Cardiac muscle cell (in vitro differentiated cells and primary cell): ENCODE results near the gene SMAD3. TPM values are rescaled to one million over a fixed set of nuclear protein-coding genes. Genes with fewer than 3 reads are reported as not detected.
"Not testable (repeated sequence)": the region's sequence is repeated elsewhere in the genome, so short reads cannot be mapped to it uniquely, and the experiment has no call there.

ENCODE experiments used
- DNase-seq, 2 donors: peaks; one replicate each; pipeline versions ENCODE4 v3.0.0 to v3.0.0-alpha.2; 2010 to 2017; ENCODE audit warnings: low read depth in 1 of 2, low spot score in 1 of 2
- H3K27ac ChIP-seq: fragments of 200-600 bp; sonication (generic); 2 replicates; pipeline ENCODE4 v1.5.1; 2016
- H3K27me3 ChIP-seq: fragments of 200-600 bp; sonication (generic); 2 replicates; pipeline ENCODE4 v1.6.0; 2016; ENCODE audit warnings: control low read depth
- H3K36me3 ChIP-seq: fragments of 200-600 bp; sonication (generic); 2 replicates; pipeline ENCODE4 v1.5.1; 2016; ENCODE audit warnings: control low read depth
- H3K4me1 ChIP-seq: fragments of 200-600 bp; sonication (generic); 2 replicates; pipeline ENCODE4 v1.8.1; 2017; ENCODE audit warnings: low read depth, mild to moderate bottlenecking, mixed run types
- H3K4me3 ChIP-seq: fragments of 200-600 bp; sonication (generic); 2 replicates; pipeline ENCODE4 v1.5.1; 2016; ENCODE audit warnings: mild to moderate bottlenecking
- H3K9me3 ChIP-seq: fragments of 200-600 bp; sonication (generic); 2 replicates; pipeline ENCODE4 v1.5.1; 2017; ENCODE audit warnings: low read depth, mild to moderate bottlenecking, control low read depth
- polyA plus RNA-seq: library from polyadenylated mRNA; unstranded; fragments of >200 nt; fragmentation: Nextera tagmentation; extraction: Ambion mirVana; gene quantifications from 2 replicates; pipeline ENCODE4 v1.2.1, GENCODE V29; 2016
- total RNA-seq: library from RNA; depleted of rRNA; stranded (reverse); fragments of >200 nt; gene quantifications from 2 replicates; pipeline ENCODE4 v1.2.3, GENCODE V29; 2016
- TF ChIP-seq, protein P1 (sequence below): IDR thresholded peaks from 2 replicates; pipeline ENCODE4 v1.5.1; 2012; ENCODE audit warnings: low read depth, mild to moderate bottlenecking, low read length

The SMAD3 gene
- total and polyA plus RNA-seq, 2 experiments from 2014 or later: 16.3 to 29.2 TPM

DNA sequence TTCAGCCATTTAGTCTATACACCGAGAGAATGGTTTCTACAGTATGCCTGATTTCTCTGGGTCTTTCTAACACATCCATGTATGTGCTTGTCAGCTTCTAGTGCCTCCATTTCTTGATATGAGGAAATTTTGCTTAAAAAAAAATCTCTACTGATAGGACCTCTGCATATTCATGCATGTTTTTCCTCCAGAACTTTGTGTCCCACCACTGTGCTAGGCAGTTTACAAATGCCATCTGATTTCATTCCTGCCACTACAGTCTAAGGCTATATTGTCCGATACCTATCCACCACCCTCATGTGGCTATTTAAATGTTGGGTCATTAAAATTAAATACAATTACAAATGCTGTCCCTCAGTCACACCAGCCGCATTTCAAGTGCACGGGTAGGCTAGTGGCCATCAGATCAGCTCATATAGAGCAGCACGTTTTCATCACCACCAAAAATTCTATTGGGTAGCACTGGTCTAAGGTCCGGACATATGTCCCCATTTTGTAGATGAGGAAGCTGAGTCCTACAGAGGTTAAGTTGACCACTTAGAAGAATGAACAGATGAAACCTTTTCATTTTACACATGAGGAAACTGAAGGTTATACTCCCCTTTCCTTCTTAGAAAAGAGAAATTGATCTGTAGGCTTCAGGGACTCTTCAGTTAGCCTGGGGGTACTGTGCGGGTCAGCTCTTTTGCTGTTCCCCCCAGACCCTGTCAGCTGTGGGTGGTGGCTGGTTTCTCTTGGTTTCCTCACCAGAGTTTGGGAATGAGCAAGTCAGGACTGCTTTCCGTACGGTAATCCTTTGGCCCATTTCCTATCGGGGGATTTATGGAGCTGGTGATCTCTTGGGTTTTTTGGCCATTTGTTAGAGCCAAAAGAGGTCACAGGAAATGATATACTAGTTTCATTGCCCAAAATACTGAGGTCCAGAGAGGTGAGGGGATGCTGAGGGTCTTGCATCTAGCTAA is 56.5 kb downstream of the SMAD3 start:
- H3K27ac ChIP-seq: no peak overlapping the region
- H3K27me3 ChIP-seq: no peaks in the 10 kb centered on the region
- H3K4me1 ChIP-seq: peaks cover 1% of the 10 kb centered on the region
- DNase-seq: no peak
- TF ChIP-seq, protein P1, sequence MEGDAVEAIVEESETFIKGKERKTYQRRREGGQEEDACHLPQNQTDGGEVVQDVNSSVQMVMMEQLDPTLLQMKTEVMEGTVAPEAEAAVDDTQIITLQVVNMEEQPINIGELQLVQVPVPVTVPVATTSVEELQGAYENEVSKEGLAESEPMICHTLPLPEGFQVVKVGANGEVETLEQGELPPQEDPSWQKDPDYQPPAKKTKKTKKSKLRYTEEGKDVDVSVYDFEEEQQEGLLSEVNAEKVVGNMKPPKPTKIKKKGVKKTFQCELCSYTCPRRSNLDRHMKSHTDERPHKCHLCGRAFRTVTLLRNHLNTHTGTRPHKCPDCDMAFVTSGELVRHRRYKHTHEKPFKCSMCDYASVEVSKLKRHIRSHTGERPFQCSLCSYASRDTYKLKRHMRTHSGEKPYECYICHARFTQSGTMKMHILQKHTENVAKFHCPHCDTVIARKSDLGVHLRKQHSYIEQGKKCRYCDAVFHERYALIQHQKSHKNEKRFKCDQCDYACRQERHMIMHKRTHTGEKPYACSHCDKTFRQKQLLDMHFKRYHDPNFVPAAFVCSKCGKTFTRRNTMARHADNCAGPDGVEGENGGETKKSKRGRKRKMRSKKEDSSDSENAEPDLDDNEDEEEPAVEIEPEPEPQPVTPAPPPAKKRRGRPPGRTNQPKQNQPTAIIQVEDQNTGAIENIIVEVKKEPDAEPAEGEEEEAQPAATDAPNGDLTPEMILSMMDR: no peak
- H3K36me3 ChIP-seq: no peaks in the 10 kb centered on the region
- H3K9me3 ChIP-seq: no peaks in the 10 kb centered on the region
- no peak overlapping the region for H3K4me3 ChIP-seq

DNA sequence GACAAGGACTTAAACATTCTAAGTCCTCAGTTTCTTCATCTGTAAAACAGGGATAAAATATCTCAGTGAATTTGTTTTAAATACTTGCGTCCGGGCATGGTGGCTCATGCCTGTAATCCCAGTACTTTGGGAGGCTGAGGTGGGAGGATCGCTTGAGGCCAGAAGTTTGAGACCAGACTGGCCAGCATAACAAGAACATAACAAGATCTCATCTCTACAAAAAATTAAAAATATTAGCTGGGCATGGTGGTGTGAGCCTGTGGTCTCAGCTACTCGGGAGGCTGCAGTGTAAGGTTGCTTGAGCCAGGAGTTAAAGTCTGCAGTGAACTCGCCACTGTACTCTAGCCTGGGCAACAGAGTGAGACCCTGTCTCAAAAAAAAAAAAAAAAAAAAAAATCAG is 57.4 kb downstream of the SMAD3 start:
- not testable (repeated sequence) for H3K27me3 ChIP-seq, DNase-seq, H3K9me3 ChIP-seq, H3K4me1 ChIP-seq, H3K36me3 ChIP-seq, H3K27ac ChIP-seq, H3K4me3 ChIP-seq

DNA sequence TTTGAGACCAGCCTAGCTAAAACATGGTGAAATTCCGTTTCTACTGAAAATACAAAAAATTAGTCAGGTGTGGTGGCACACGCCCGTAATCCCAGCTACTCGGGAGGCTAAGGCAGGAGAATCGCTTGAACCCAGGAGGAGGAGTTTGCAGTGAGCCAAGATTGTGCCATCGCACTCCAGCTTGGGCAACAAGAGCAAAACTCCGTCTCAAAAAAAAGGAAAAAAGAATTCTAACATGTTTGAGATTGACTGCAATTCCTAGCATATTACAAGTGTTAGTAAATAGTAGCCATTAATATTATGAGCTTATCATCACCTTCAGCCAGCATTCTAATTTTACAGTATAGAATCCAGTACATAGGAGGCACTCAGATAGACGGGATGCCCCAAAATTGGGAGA is 57.9 kb downstream of the SMAD3 start:
- not testable (repeated sequence) for H3K4me1 ChIP-seq, H3K27ac ChIP-seq

DNA sequence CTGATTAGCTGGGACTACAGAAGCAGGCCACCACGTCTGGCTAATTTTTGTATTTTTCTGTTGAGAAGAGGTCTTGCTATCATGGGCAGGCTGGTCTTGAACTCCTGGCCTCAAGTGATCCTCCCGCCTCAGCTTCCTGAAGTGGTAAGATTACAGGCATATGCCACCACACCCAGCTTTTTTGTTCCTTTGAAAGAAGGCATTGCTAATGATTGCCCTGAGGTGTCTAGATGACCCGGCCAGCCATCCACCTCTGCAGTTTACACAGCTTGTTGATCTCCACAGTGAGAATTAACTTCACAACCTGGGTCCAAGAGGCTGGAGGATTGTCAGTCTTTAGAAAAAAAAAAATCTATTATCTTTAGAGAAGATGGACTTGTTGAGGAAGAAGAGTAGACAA is 58.7 kb downstream of the SMAD3 start:
- H3K27ac ChIP-seq: no peak overlapping the region
- TF ChIP-seq, protein P1: no peak
- DNase-seq: no peak
- no peaks in the 10 kb centered on the region for H3K4me1 ChIP-seq
- no peaks in the 10 kb centered on the region for H3K9me3 ChIP-seq
- no peaks in the 10 kb centered on the region for H3K27me3 ChIP-seq
- H3K36me3 ChIP-seq: no peaks in the 10 kb centered on the region
- H3K4me3 ChIP-seq: no peak overlapping the region

More for the DNA sequence above, 57.9 kb downstream of the SMAD3 start:
- H3K4me3 ChIP-seq, DNase-seq, H3K9me3 ChIP-seq, H3K27me3 ChIP-seq, H3K36me3 ChIP-seq: not testable (repeated sequence)

DNA sequence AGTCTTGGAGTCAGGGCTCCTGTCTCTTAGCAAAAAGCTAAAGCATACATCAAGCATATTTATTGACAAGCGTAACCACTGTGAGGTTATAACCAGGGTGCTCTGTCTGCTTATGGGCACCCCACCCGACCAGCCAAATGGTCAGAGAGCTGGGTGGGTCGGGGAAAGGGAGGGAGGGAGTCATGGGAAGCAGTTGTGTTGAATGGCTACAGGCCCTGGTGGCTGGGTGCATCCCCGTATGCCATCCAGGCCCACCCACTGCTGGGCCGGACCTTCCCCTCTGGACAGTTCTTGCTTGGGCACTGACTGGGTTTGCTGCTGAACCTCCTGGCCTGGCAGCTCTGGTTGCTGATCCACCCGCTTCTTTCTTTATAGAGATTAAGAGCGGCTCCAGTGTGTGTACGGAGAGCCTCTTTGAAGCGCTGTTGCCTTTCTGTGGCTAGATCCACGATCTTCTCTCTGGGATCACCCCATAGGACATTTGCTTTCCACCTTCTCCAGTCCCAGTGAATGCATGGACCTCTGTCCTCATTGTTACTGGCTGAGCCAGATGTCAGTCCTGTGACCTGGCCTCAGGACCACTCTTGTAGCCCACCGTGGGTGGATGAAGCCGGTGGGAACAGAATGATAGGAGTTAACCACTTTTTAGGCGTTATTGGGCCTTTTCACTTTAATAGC is 59.6 kb downstream of the SMAD3 start:
- no peak for DNase-seq
- Histone ChIP-seq H3K4me1 (no peaks in the 10 kb centered on the region), H3K27ac (peak overlapping the region; percentile 30), H3K36me3 (no peaks in the 10 kb centered on the region), H3K9me3 (no peaks in the 10 kb centered on the region), H3K4me3 (no peak overlapping the region), H3K27me3 (no peaks in the 10 kb centered on the region)
- TF ChIP-seq, protein P1: no peak

DNA sequence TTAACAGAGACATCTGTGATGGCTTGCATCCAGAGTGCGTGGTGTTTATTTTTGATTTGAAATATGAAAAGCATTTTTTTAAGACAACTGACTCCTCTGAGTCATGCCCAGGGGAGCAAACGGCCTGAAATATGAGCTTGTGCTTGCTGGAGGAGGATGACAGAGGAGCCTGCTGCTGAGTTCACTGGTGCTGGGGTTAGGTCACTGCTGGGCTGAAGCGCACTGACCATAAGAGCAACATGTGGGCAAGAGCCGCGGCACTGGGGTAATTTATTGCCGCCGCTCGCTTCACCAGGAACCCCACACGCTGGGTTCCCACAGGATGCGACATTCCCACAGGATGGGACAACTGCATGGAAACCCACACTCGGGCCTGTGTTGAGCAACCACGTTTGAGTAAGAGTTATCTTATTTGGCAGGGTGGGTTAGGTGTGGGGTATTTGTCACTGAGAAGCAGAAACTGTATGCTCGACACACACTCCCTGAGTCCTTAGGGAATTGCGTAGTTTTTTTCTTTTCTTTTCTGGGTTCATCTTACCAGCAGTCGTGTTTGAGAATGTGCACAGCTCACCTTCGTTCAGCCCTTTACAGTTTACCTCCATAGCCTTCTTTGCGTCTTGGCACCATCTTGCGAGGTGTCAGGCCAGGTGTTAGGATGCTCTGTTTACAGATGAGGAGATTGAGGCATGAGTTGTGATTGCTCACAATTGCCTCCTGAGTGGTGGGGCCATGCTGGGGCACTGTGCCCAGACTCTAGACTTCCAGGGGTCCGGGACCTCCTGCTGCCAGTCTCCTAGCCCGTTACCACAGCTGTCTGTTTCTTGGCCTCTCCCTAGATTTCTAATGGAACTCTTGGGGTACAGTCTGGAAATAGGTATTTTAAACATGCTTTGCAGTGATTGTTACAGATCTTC is 60.4 kb downstream of the SMAD3 start:
- Histone ChIP-seq H3K4me1 (peaks cover 3% of the 10 kb centered on the region), H3K27ac (peak overlapping the region; percentile 30), H3K27me3 (no peaks in the 10 kb centered on the region), H3K9me3 (no peaks in the 10 kb centered on the region), H3K4me3 (no peak overlapping the region), H3K36me3 (no peaks in the 10 kb centered on the region)
- TF ChIP-seq, protein P1: no peak
- peak in 1 of 2 donors; percentile 97 for DNase-seq
